Endodermal cell (in vitro differentiated cells): ENCODE results near the gene CSRNP2. TPM values are rescaled to one million over a fixed set of nuclear protein-coding genes. Genes with fewer than 3 reads are reported as not detected.

ENCODE experiments used
- DNase-seq: peaks from one replicate; pipeline ENCODE4 v3.0.0-alpha.2; 2017
- H3K27ac ChIP-seq: 2 replicates; pipeline ENCODE4 v1.5.1; 2013; ENCODE audit warnings: mild to moderate bottlenecking, low read depth, low read length, moderate library complexity
- H3K27me3 ChIP-seq: 2 replicates; pipeline ENCODE4 v1.6.1; 2013; ENCODE audit warnings: mild to moderate bottlenecking, low read length, moderate library complexity; ENCODE audit not compliant: insufficient read depth, control insufficient read depth, poor library complexity, severe bottlenecking
- H3K36me3 ChIP-seq: 2 replicates; pipeline ENCODE4 v1.7.0; 2013; ENCODE audit warnings: mild to moderate bottlenecking, low read length, moderate library complexity; ENCODE audit not compliant: control insufficient read depth, insufficient read depth
- H3K4me1 ChIP-seq: one replicate; pipeline ENCODE4 v1.7.0; 2013; ENCODE audit warnings: low read length; ENCODE audit not compliant: control insufficient read depth, insufficient read depth
- H3K4me3 ChIP-seq: 2 replicates; pipeline ENCODE4 v1.5.1; 2013; ENCODE audit warnings: mild to moderate bottlenecking, low read length, moderate library complexity
- H3K9ac ChIP-seq: 2 replicates; pipeline ENCODE4 v1.6.1; 2013; ENCODE audit warnings: mild to moderate bottlenecking, low read length, moderate library complexity; ENCODE audit not compliant: poor library complexity, severe bottlenecking; ENCODE audit errors: extremely low read depth
- H3K9me3 ChIP-seq: 2 replicates; pipeline ENCODE4 v1.6.1; 2013; ENCODE audit warnings: mild to moderate bottlenecking, low read length, moderate library complexity; ENCODE audit not compliant: control insufficient read depth
- H3K27ac Mint-ChIP-seq: 2 replicates; pipeline ENCODE4 v1.8.0; 2020; ENCODE audit warnings: mixed read lengths
- H3K27me3 Mint-ChIP-seq: 2 replicates; pipeline ENCODE4 v1.8.0; 2021; ENCODE audit warnings: mild to moderate bottlenecking, mixed read lengths; ENCODE audit not compliant: insufficient read depth
- H3K36me3 Mint-ChIP-seq: 2 replicates; pipeline ENCODE4 v1.8.0; 2020; ENCODE audit warnings: low read depth, mixed read lengths
- H3K4me1 Mint-ChIP-seq: 2 replicates; pipeline ENCODE4 v1.8.0; 2020; ENCODE audit warnings: mixed read lengths
- H3K4me3 Mint-ChIP-seq: 2 replicates; pipeline ENCODE4 v1.8.0; 2020; ENCODE audit warnings: mild to moderate bottlenecking, moderate library complexity, mixed read lengths
- H3K9me3 Mint-ChIP-seq: 2 replicates; pipeline ENCODE4 v1.8.0; 2020; ENCODE audit warnings: mild to moderate bottlenecking, mixed read lengths
- CTCF ChIP-seq: fragments of 200-600 bp; sonication (generic); conservative IDR thresholded peaks from 2 replicates; pipeline ENCODE4 v1.5.0; 2021; ENCODE audit warnings: antibody characterized with exemption, mild to moderate bottlenecking
- WGBS, 2 experiments: methylation state at CpG; one replicate each; pipeline versions ENCODE4 v1.1.5 to v1.1.7; 2013; ENCODE audit warnings: missing lambda C conversion rate in 2 of 2, mixed read lengths in 1 of 2; ENCODE audit not compliant: insufficient coverage in 1 of 2, insufficient read length in 1 of 2; 5-methylcytosine and 5-hydroxymethylcytosine counted together
- total RNA-seq, 2 donors: library from RNA; stranded (reverse); fragmentation: NEBNext Ultra II Directional in 1 of 2; extraction: Animal tissue kit (Norgen Biotek cat#: 25700) in 1 of 2; gene quantifications; 2 replicates in 1 of 2; 3 replicates in 1 of 2; pipeline ENCODE4 v1.2.1, GENCODE V29; 2021

CSRNP2 gene
- total RNA-seq, 2 donors from 2014 or later: 45.7 to 52.1 TPM

GRCh38 chr12:51051787-51052186 is 31.6 kb downstream of the CSRNP2 start:
- WGBS, 2 experiments: 97 to 98% methylated on average over 3 to 4 of the region's 4 CpGs
- Histone ChIP-seq H3K4me1 (no peaks in the 10 kb centered on the region), H3K9me3 (no peaks in the 10 kb centered on the region), H3K9ac (no peak overlapping the region), H3K27me3 (no peaks in the 10 kb centered on the region), H3K4me3 (no peak overlapping the region), H3K27ac (no peak overlapping the region), H3K36me3 (peaks cover 36% of the 10 kb centered on the region)
- Mint-ChIP-seq H3K9me3 (no peaks in the 10 kb centered on the region), H3K4me3 (no peak overlapping the region), H3K36me3 (peaks cover 30% of the 10 kb centered on the region), H3K27me3 (no peaks in the 10 kb centered on the region), H3K27ac (no peak overlapping the region), H3K4me1 (peaks cover 10% of the 10 kb centered on the region)
- no peak for TF ChIP-seq CTCF
- no peak for DNase-seq

- H3K9me3 ChIP-seq: no peaks in the 10 kb centered on the region
- peak overlapping the region; percentile 85 for H3K4me3 Mint-ChIP-seq
- H3K9me3 Mint-ChIP-seq: no peaks in the 10 kb centered on the region
- H3K36me3 ChIP-seq: peaks cover 23% of the 10 kb centered on the region
- no peak for DNase-seq
- H3K36me3 Mint-ChIP-seq: peaks cover 18% of the 10 kb centered on the region
- H3K4me1 ChIP-seq: no peaks in the 10 kb centered on the region
- TF ChIP-seq CTCF: no peak
- no peak overlapping the region for H3K27ac Mint-ChIP-seq
- no peak overlapping the region for H3K27ac ChIP-seq
- no peaks in the 10 kb centered on the region for H3K27me3 ChIP-seq
- no peaks in the 10 kb centered on the region for H3K27me3 Mint-ChIP-seq
- 98 to 100% methylated on average over 1 to 3 of the region's 3 CpGs for WGBS, 2 experiments
- peaks cover 10% of the 10 kb centered on the region for H3K4me1 Mint-ChIP-seq
- H3K4me3 ChIP-seq: peak overlapping the region; percentile 93
- no peak overlapping the region for H3K9ac ChIP-seq
Observed at GRCh38 chr12:51049525-51049924, 33.9 kb downstream of the CSRNP2 start.

- H3K36me3 ChIP-seq: peaks cover 16% of the 10 kb centered on the region
- DNase-seq: peak; percentile 62
- peak overlapping the region; percentile 93 for H3K4me3 ChIP-seq
- peak overlapping the region; percentile 70 for H3K9ac ChIP-seq
- H3K9me3 ChIP-seq: no peaks in the 10 kb centered on the region
- Mint-ChIP-seq H3K4me3 (peak overlapping the region; percentile 85), H3K4me1 (peaks cover 10% of the 10 kb centered on the region), H3K27me3 (no peaks in the 10 kb centered on the region), H3K27ac (peak overlapping the region; percentile 90), H3K9me3 (no peaks in the 10 kb centered on the region), H3K36me3 (peaks cover 12% of the 10 kb centered on the region)
- no peak overlapping the region for H3K27ac ChIP-seq
- 52 to 58% methylated on average over 14 of the region's 14 CpGs for WGBS, 2 experiments
- H3K4me1 ChIP-seq: no peaks in the 10 kb centered on the region
- no peaks in the 10 kb centered on the region for H3K27me3 ChIP-seq
- no peak for TF ChIP-seq CTCF
Observed at GRCh38 chr12:51048661-51049251, 34.6 kb downstream of the CSRNP2 start.
